Left ventricle myocardium inferior (tissue), 1 donor: ENCODE results near the gene TCF4. TPM values are rescaled to one million over a fixed set of nuclear protein-coding genes. Genes with fewer than 3 reads are reported as not detected.

Experiments
- DNase-seq: peaks from one replicate; pipeline ENCODE4 v3.0.0-alpha.2; 2020
- H3K27ac ChIP-seq: fragments of 200-600 bp; replicated peaks from 2 replicates; pipeline ENCODE4 v1.8.0; 2021
- H3K27me3 ChIP-seq: fragments of 200-600 bp; 2 replicates; pipeline ENCODE4 v1.8.0; 2021; ENCODE audit warnings: low read depth
- H3K36me3 ChIP-seq: fragments of 200-600 bp; 2 replicates; pipeline ENCODE4 v1.8.0; 2021
- H3K4me1 ChIP-seq: fragments of 200-600 bp; 2 replicates; pipeline ENCODE4 v1.8.0; 2021
- H3K4me3 ChIP-seq: fragments of 200-600 bp; 2 replicates; pipeline ENCODE4 v1.8.0; 2021; ENCODE audit warnings: mild to moderate bottlenecking, moderate library complexity
- H3K9me3 ChIP-seq: fragments of 200-600 bp; replicated peaks from 2 replicates; pipeline ENCODE4 v1.8.0; 2021
- CTCF ChIP-seq: fragments of 200-600 bp; IDR thresholded peaks from 2 replicates; pipeline ENCODE4 v1.8.0; 2021; ENCODE audit warnings: antibody characterized with exemption, mild to moderate bottlenecking, borderline replicate concordance
- intact Hi-C: fragments of 100-400 bp; cut with micrococcal nuclease; formaldehyde crosslinking; loops from one replicate; pipeline ENCODE4 v1.11.0; 2022
- total RNA-seq: library from RNA; stranded (reverse); fragmentation: NEBNext Ultra II Directional; extraction: Animal tissue kit (Norgen Biotek cat#: 25700); gene quantifications from one replicate; pipeline ENCODE4 v1.2.1, GENCODE V29; 2021
- donor health status: DM: no; HTN: yes; CAD: no; lungs with severe emphysema.

TCF4 gene
- total RNA-seq, 1 donor from 2014 or later: 58.9 TPM

GRCh38 chr18:55199291-55199963 is 388.6 kb downstream of the TCF4 start:
- no peak for TF ChIP-seq CTCF
- no peak for DNase-seq
- Histone ChIP-seq H3K4me3 (no peak overlapping the region), H3K27me3 (no peaks in the 10 kb centered on the region), H3K36me3 (no peaks in the 10 kb centered on the region), H3K9me3 (peaks cover 8% of the 10 kb centered on the region), H3K4me1 (no peaks in the 10 kb centered on the region), H3K27ac (no peak overlapping the region)
- intact Hi-C loops: no loop called here

- Histone ChIP-seq H3K27ac (no peak overlapping the region), H3K4me3 (no peak overlapping the region), H3K4me1 (no peaks in the 10 kb centered on the region), H3K9me3 (no peaks in the 10 kb centered on the region), H3K27me3 (no peaks in the 10 kb centered on the region), H3K36me3 (no peaks in the 10 kb centered on the region)
- no peak for TF ChIP-seq CTCF
- intact Hi-C loops: no loop called here
- DNase-seq: no peak
Observed at GRCh38 chr18:55195863-55196262, 392.1 kb downstream of the TCF4 start.

- Histone ChIP-seq H3K4me3 (no peak overlapping the region), H3K27me3 (no peaks in the 10 kb centered on the region), H3K9me3 (no peaks in the 10 kb centered on the region), H3K27ac (no peak overlapping the region), H3K4me1 (no peaks in the 10 kb centered on the region), H3K36me3 (no peaks in the 10 kb centered on the region)
- DNase-seq: no peak
- TF ChIP-seq CTCF: no peak
- intact Hi-C loops: no loop called here
Observed at GRCh38 chr18:55189972-55190371, 398.0 kb downstream of the TCF4 start.

- Histone ChIP-seq H3K4me3 (no peak overlapping the region), H3K27me3 (no peaks in the 10 kb centered on the region), H3K4me1 (no peaks in the 10 kb centered on the region), H3K27ac (no peak overlapping the region), H3K36me3 (no peaks in the 10 kb centered on the region), H3K9me3 (no peaks in the 10 kb centered on the region)
- no peak for DNase-seq
- intact Hi-C loops: no loop called here
- no peak for TF ChIP-seq CTCF
Observed at GRCh38 chr18:55186588-55186987, 401.4 kb downstream of the TCF4 start.

- no peak for TF ChIP-seq CTCF
- H3K4me1 ChIP-seq: no peaks in the 10 kb centered on the region
- DNase-seq: no peak
- H3K9me3 ChIP-seq: no peaks in the 10 kb centered on the region
- intact Hi-C loops: no loop called here
- no peak overlapping the region for H3K4me3 ChIP-seq
- H3K27ac ChIP-seq: no peak overlapping the region
- H3K27me3 ChIP-seq: no peaks in the 10 kb centered on the region
- no peaks in the 10 kb centered on the region for H3K36me3 ChIP-seq
Observed at GRCh38 chr18:55185391-55185790, 402.6 kb downstream of the TCF4 start.

GRCh38 chr18:55179835-55180234 is 408.2 kb downstream of the TCF4 start:
- no peaks in the 10 kb centered on the region for H3K36me3 ChIP-seq
- no peak overlapping the region for H3K27ac ChIP-seq
- no peak for TF ChIP-seq CTCF
- H3K4me3 ChIP-seq: no peak overlapping the region
- H3K27me3 ChIP-seq: no peaks in the 10 kb centered on the region
- peaks cover 23% of the 10 kb centered on the region for H3K9me3 ChIP-seq
- no peak for DNase-seq
- no peaks in the 10 kb centered on the region for H3K4me1 ChIP-seq
- intact Hi-C loops: no loop called here
